ENCODE results near the gene SPCS2.
"Not testable (repeated sequence)": the region's sequence is repeated elsewhere in the genome, so short reads cannot be mapped to it uniquely, and the experiment has no call there.

The SPCS2 gene

GRCh38 chr11:74956397-74957015 is 7.4 kb downstream of the SPCS2 start:
- no peak for DNase-seq (ENCODE audit: extremely low read depth, insufficient read length)
- Histone ChIP-seq H3K36me3 (ENCODE audit: control insufficient read depth, insufficient read depth, low read length) (peaks cover 4% of the 10 kb centered on the region), H3K27me3 (replicated peaks; ENCODE audit: control insufficient read depth, insufficient read depth, low read length) (no peaks in the 10 kb centered on the region), H3K4me3 (replicated peaks; ENCODE audit: low read depth, low read length) (no peak overlapping the region)
- no peak for TF ChIP-seq CTCF (IDR thresholded peaks at IDR 0.05; ENCODE audit: insufficient read depth, low read length, poor library complexity, severe bottlenecking)

GRCh38 chr11:74957937-74958629 is 9.0 kb downstream of the SPCS2 start:
- Histone ChIP-seq H3K36me3 (ENCODE audit: control insufficient read depth, insufficient read depth, low read length) (peaks cover 4% of the 10 kb centered on the region), H3K4me3 (replicated peaks; ENCODE audit: low read depth, low read length) (no peak overlapping the region), H3K27me3 (replicated peaks; ENCODE audit: control insufficient read depth, insufficient read depth, low read length) (no peaks in the 10 kb centered on the region)
- no peak for TF ChIP-seq CTCF (IDR thresholded peaks at IDR 0.05; ENCODE audit: insufficient read depth, low read length, poor library complexity, severe bottlenecking)
- DNase-seq (ENCODE audit: extremely low read depth, insufficient read length) = no peak

GRCh38 chr11:74960128-74960527 is 11.1 kb downstream of the SPCS2 start:
- H3K36me3 ChIP-seq (ENCODE audit: control insufficient read depth, insufficient read depth, low read length); H3K4me3 ChIP-seq (replicated peaks; ENCODE audit: low read depth, low read length); DNase-seq (ENCODE audit: extremely low read depth, insufficient read length); H3K27me3 ChIP-seq (replicated peaks; ENCODE audit: control insufficient read depth, insufficient read depth, low read length): not testable (repeated sequence)

DNA sequence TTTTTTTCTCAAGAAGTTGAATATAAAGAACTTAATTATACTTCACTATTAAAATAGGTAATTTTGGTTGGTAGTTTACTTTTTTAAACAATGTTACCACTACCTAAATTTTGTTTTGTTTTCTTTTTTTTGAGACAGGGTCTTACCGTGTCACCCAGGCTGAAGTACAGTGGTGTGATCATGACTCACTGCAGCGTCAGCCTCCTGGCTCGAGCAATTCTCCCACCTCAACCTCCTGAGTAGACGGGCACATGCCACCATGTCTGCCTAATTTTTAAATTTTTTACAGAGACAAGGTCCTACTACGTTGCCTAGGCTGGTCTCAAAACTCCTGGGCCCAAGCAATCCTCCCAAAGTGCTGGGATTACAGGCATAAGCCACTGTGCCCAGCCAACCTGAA is 17.6 kb downstream of the SPCS2 start:
- H3K27me3 ChIP-seq (replicated peaks; ENCODE audit: control insufficient read depth, insufficient read depth, low read length) = no peaks in the 10 kb centered on the region
- no peak for TF ChIP-seq CTCF (IDR thresholded peaks at IDR 0.05; ENCODE audit: insufficient read depth, low read length, poor library complexity, severe bottlenecking)
- no peak for DNase-seq (ENCODE audit: extremely low read depth, insufficient read length)
- H3K4me3 ChIP-seq (replicated peaks; ENCODE audit: low read depth, low read length) = no peak overlapping the region
- H3K36me3 ChIP-seq (ENCODE audit: control insufficient read depth, insufficient read depth, low read length) = peaks cover 5% of the 10 kb centered on the region

DNA sequence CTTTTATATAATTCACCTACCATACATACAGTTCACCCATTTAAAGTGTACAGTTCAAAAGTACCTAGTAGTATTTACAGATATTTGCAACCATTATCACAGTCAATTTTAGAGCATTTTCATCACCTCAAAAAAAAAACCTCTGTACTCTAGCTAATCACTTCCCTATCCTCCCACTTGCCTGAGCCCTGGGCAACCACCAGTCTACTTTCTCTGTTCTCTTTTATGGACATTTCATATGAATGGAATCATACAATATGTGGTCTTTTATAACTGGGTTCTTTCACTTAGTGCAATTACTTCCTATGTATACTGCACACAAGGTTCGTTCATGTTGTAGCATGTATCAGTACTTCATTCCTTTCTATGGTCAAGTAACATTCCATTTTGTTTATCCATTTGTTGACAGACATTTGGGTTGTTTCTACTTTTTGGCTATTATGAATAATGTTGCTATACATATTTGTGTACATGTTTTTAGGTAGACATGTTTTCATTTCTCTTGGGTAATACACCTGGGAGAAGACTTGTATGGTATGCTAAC is 21.9 kb downstream of the SPCS2 start:
- no peak for TF ChIP-seq CTCF (IDR thresholded peaks at IDR 0.05; ENCODE audit: insufficient read depth, low read length, poor library complexity, severe bottlenecking)
- no peak overlapping the region for H3K4me3 ChIP-seq (replicated peaks; ENCODE audit: low read depth, low read length)
- DNase-seq (ENCODE audit: extremely low read depth, insufficient read length) = no peak
- H3K36me3 ChIP-seq (ENCODE audit: control insufficient read depth, insufficient read depth, low read length) = peaks cover 17% of the 10 kb centered on the region
- H3K27me3 ChIP-seq (replicated peaks; ENCODE audit: control insufficient read depth, insufficient read depth, low read length) = no peaks in the 10 kb centered on the region

DNA sequence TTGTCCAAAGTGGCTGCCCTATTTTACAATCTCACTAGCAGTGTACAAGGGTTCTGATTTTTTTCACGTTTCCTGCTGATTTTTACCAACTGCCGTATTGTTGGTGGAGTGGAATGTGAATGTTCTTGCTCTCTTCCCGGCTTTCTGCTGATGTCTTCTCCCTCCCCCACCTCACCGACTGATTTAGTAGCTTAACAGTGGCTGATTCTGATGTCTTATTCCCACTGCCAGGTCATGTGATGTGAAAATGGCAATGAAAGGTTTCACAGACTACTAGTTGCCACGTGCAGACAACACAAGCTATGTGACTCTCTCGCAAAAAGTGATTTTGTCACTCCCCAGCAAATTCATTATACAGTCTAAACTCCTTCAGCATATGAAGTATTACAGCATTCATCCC is 22.4 kb downstream of the SPCS2 start:
- peaks cover 18% of the 10 kb centered on the region for H3K36me3 ChIP-seq (ENCODE audit: control insufficient read depth, insufficient read depth, low read length)

More for the DNA sequence above, 22.4 kb downstream of the SPCS2 start:
- no peak overlapping the region for H3K4me3 ChIP-seq (replicated peaks; ENCODE audit: low read depth, low read length)
- TF ChIP-seq CTCF (IDR thresholded peaks at IDR 0.05; ENCODE audit: insufficient read depth, low read length, poor library complexity, severe bottlenecking) = no peak
- DNase-seq (ENCODE audit: extremely low read depth, insufficient read length) = no peak
- no peaks in the 10 kb centered on the region for H3K27me3 ChIP-seq (replicated peaks; ENCODE audit: control insufficient read depth, insufficient read depth, low read length)
